Activated CD8-positive, alpha-beta memory T cell treated with anti-CD3 and anti-CD28 coated beads, Interleukin-2, amount 50 U/mL, for 1 hour (primary cell): ENCODE data around the gene LIPH.

Source experiments
- DNase-seq: peaks from one replicate; pipeline ENCODE4 v3.0.0-alpha.2; 2020; ENCODE audit errors: extremely low read depth

Gene LIPH

DNA sequence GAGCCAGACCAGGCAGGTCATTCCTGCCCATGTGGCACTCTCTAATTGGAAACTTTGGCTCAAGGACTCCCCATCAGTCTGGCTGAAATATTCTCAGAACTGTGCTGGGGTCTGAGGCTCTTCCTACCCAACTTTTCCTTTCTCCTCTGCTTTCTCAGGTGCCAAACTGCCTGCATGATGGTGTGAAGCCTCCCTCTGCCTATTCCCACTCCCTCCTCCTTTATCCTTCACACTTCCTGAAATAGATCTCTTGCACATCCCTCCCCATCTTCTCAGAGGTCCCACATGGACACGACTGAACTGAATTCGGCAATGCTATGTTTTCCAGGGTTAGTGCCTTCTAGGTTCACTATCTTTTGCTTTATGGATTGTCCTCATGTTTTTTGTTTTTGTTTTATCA, 12.5 kb downstream of the LIPH start:
- DNase-seq = no peak

DNA sequence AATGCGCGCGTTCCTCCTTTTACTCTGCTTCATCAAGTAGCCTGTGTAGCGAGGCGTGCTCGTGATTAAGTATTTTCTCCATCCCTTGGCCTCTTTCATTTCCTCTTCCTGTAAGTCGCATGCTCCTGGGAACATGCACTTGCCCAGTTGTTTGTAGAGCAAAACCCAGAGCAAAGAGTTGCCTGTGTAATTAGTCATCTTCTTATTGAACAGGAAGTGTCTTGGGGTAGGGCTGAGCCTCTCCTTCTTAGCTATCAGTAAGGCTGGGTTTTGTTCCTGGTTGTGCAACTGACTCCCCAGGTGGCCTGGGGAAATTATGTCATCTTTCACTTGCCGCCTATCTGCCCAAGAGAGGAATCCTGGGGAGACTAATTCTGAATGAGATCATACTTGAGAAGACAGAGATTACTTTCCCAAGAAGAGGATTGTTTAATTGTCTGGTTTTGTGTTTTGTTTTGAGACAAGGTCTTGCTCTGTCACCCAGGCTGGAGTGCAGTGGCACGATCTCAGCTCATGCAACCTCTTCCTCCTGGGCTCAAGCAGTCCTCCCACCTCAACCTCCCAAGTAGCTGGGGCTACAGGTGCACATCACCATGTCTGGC, 14.9 kb downstream of the LIPH start:
- DNase-seq = no peak

DNA sequence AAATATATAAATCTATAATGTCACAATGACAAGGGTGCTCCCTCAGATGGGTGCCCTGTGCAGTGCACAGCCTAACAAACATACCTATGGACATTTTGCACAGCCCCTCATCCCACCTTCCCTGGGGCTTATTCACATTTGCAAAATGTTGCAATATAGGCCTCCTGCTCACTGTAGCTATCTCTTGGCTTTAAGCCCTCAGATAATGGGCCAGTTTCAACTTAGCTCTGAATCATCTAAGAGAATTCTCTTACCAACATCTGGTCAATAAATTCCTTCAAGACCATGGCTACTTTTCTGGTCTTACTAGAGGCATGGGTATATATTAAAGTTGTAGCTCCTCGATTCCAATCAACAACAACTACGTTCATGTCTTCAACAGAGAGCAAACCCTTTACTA, 17.9 kb downstream of the LIPH start:
- DNase-seq = no peak

DNA sequence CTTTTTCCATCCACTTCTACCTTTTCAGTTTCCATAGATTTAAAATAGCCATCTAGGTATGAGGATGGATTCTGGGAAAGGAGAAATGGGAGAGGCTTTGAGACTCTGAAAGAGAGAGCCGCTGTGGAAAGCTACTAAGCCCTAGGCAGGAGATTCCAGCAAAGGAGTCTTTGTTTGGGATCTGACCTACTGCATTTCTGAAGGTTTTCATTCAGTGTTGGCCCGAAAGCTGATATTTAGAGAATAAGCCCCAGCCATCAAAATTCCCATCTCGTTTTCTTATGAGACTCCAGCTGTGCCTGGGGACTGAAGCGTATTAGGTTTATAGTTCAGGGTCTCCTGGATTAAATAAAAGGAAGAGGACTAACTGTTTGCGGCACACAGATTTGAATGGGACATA, 19.5 kb downstream of the LIPH start:
- no peak for DNase-seq

DNA sequence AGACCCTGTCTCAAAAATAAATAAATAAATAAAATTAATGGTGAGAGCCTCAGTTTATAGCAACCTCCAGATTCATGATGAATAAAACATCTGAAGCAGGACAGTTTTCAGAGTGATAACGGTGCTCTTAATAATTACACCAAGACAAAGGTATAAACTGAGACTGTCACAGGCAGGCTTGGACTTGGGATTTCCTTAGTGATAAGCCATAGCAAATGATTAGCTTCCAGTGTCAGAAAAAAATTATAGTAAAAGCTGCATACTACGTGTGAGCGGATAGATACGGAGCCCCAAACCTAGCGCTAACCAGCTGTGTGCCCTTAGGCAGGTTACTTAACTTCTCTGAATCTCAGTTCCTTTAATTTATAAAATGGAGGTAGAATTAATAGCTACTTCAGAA, 21.5 kb downstream of the LIPH start:
- no peak for DNase-seq

DNA sequence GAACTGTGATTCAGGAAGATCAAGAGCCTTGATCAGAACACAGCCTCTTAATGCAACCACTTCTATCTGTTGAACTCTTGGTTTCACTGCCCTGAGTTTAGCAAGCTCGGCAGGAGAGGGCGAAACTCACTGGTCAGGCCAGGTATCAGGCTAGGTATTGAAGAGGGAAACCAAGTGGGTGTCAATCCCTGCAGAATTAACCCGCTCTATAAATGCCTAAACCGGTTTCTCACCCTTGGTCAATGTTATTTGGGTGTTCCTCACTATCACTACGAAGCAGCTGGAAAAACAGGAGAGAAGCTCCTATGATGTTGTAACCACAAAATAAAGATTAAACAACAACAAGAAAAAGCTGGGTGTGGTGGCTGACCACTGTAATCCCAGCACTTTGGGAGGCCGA, 23.9 kb downstream of the LIPH start:
- no peak for DNase-seq

DNA sequence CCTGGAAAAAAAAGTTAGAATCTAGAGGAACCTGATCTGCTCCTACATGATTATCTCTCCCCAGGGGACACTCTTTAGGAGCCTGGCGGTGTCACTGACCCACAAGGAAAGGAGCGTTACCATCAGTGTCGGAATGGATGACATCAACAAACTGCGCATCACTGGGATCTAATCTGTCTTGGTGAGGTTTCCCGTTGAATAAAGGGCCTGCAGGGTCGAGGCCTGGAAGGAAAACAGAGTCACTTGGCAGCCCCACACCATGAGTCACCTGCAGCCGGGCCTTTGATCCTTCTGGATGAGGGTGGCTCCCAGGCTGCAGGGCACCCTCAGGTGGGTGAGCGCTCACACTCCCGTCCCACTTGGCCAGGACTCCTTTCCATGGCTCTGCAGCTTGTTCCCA, 25.0 kb downstream of the LIPH start:
- DNase-seq = no peak

DNA sequence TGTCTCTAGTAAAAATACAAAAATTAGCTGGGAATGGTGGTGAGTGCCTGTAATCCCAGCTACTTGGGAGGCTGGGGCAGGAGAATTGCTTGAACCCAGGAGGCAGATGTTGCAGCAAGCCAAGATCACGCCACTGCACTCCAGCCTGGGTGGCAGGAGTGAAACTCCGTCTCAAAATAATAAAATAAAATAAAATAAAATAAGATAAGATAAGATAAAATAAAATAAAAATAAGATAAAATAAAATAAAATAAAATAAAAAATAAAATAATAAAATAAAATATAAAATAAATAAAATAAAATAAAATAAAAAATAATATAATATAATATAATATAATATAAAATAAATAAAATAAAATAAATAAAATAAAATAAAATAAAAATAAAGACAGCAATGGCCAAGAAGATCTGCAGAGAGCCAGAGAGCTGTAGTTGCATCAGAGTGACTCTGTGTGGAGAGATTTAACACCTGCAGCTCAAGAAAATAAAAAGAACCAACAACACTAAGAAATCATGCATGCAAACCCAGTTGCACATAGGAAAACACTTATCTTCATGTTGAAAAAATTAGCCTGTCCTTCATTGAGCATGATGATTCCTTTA, 25.9 kb downstream of the LIPH start:
- no peak for DNase-seq

DNA sequence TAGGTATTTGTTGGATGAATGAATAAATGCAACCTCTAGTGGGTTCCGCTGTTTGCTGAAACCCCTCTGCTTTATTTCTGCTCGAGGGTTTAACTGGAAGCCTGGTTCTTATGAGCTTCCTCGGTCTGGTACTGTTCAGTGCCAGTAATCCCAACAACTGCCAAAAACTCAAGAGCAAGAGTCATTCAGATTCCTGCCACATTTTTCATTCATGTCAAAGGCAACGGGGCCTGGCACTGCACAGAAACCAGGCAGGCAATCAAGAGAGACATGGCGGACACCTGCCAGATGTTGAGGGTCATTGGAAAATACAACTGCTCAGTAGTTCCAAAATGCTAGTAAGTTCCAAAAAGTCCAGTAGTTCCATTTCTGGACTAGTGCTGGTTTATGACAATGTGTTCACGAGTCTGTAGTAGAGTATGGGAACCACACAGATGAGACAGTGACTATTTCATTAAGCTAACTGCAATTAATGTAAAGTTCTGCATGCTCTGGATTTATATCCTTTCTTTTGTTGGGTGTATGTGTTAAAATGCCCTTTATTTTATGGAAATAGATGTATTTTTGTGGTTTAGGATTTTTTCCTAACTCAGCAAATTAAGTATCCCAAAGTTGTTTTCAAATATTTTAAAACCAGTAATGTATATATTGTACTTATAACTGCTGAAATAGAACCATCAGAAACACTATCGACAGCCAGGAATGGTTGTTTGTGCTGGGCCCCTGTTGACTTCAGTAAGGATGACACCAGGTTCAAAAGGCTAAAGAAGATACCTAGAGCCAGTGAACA, 30.8 kb downstream of the LIPH start:
- no peak for DNase-seq

DNA sequence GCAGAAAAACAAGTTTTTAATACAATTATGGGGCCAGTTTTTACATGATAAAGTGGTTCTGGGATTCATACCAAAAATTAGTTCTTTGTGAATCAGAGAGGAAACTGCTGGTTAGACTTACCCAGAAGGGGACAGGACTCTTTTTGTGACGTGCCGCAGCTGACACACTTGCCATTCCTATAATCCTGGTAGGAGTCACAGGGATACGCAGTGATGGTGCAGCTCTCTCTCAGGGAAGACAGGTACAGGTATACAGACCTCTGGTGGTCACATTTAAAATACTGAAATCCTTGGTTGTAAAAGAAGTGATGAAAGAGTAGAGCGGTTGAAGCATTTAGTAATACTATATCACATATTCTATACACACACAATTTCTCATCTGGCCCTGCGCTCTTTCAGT, 33.4 kb downstream of the LIPH start:
- DNase-seq = no peak

DNA sequence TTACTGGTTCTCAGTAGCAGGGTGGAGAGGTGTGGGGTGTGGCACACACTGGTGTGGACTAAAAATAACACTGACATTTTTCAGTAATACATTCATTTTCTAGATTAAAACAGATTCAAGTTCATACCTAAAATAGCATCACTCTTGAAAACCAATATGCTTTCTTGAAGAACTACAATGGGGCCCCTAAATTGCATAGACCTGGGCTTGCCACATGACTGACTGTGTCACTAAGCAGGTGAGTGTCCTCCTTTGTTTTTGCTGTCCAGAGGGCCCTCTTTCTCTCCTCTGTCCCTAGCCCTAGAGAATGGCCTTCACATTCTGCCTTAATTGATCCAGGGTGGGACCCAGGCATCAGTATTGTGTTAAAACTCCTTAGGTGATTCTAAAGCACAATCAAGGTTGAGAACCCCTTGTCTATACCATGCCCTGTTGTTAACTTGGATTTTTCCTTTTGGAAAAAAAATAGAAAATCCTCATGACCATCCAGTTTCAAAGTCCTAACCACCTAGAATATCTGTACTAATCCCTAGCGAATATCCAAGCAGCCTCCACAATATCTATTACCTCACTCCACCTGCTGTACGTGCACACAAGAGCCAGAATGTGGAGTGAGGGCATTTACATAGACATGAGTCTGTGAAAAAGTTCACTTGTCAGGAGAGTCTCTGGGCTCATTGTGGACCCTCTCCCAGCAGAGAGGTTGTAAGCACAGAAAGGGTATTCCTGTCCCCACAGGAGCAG, 34.8 kb downstream of the LIPH start:
- no peak for DNase-seq

DNA sequence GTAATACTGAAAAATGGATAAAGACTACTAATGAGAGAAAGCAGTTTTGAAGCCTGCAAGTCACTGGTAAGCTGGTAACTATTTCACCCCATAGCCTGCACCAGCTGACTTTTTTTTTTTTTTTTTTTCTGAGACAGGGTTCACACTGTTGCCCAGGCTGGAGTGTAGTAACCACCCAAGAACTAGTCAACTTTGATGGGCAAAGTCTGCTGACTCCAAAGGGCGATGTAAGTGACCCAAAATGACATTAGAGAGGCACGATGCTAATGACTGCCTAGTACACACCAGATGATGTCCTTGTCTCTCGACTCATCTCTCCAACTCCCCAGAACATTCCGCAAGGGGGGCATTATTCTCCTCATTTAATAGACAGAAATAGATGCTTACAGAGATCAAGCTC, 40.7 kb downstream of the LIPH start:
- no peak for DNase-seq

DNA sequence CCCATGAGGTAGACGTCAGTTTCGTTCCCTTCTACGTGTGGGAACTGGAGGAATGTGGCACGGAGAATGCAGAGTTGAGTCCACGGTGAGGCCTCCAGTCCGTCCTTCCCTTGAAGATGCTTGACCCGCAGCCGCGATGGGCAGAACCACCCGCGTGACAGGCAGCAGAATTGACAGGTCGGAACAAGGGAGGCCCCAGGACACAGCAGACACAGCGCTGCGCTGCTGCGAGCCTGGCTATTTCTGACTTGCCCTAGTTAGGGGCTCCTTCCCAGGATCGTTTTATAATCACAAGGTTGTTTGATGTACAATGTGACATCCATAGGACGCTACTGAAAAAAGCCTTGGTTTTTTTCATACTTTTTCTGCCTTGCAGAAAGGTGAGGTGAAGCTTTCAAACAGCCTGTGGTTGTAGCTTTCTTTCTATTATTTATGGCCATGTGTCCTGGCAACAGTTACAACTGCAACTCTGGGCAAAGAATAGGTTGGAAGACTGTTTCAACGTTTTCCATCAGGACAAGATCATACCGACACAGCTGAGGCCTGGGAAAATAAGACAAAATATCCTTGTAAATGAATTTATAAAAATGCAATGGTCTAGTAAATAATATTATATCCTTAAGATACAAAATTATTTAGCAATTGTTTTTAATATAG, 43.9 kb downstream of the LIPH start:
- no peak for DNase-seq

DNA sequence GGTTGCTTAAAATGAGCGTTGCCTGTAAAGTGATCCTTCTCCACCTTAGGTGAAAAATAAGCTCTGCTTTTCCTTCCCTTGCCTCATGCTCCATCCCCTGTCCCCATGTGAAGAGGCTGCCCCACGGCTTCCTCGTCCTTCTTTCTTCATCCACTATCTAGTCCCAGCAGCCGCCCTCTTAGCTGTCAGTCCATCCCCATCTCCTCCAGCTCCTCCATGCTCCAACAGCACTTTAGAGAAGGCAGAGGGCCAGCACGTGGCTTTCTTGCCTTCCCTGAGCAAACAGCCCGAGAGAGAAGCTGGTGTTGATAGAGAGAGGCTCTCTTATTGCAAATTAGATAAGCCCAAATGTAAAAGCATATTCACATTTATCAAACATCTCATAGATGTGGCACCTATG, 44.5 kb downstream of the LIPH start:
- no peak for DNase-seq

DNA sequence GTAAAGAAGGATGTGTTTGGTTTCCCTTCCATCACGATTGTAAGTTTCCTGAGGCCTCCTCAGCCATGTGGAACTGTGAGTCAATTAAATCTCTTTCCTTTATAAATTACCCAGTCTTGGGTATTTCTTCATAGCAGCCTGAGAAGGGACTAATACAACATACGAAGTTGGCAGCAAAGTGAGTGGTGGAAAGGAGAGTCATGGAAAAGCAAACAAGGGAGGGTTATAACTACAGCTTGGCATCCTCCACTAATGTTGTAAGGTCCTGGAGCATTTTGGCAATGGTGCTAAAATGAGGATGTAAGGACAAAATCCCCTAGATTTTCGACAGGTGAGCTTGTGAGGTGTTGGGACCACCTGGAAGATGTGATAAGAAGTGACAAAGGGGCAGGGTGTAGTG, 47.8 kb downstream of the LIPH start:
- no peak for DNase-seq

DNA sequence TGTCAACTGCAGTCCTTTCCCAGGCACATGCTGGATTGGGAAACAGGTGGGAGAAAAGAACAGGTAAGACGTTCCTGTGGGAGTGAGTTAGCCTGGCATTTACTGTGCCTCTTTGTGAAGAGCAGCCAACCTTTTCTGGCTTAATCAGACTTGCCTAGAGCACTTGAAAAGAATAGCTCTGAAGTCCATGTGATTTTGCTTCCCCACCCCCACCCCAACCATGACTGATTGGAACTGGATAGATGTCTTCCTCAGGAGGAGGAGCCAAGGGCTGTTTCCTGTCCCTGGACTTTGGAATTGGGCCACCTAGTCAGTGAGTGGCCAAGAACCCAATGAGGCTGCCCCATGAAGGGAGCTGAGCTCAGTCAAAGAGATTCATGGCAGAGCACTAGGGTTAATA, 48.9 kb downstream of the LIPH start:
- DNase-seq = no peak

DNA sequence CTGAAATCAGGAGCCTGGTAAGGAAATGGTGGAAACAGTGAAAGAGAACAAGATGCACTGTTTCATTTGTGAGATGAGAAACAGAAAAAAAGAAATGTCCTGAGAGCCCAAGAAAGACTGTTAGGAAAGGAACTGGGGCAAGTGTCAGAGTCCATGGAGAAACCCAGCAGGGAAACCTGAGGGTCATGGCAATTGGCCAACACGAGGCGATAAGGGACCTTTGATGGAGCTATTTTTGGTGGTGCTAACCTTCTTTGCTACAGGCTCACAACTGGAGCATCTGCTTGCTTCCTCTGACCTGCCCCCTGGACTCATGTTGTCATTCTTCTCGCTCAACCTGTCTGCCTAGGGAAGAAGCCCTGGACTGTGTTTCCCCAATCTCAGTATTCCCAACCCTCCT, 49.4 kb downstream of the LIPH start:
- no peak for DNase-seq

DNA sequence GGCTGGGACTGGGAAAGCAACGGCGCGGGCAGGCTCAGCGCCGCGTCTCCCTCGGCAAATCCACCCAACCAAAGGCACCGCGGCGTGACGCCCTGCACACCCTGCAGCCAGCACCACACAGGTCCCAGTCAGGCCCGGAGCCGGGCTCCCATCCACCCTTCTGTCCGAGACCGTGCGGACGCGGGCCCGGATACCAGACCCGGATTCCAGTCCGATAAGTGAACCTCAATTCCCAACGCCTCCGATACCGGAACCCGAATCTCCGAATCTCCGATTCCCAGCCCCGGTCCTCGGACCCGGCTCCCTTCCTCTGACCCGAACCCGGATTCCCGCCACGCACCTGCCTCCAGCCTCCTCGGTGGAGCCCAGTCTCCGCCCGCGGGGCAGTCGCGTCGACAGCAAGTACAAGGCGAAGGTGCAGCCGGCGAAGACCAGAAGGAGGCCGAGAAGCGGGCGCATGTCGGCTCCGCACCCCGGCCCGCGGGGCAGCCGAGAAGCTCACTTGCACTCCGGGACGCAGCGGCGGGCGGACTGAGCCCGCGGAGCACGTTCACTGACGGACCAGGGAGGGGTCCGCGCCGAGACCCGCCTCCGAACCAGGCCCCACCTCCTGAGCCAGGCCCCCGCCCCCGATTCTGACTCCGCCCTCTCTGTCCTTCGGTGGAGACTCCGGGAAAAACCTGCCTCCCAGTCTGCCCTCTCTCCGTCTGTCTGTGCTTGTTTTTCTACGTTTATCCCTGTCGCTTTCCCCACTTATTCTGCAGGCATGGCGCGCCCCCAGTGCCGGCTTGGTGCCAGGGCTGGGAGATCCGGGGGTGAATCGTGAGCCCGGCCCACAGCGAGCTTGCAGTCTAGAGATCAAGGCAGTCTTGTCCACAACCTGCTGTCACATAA, 53.6 kb downstream of the LIPH start, which contains the start of gene TMEM41A:
TMEM41A (minus strand) TSS at position 533 of the 894 bp plus-strand sequence; CDS start at position 459, 74 bp downstream.
- peak; percentile 52 for DNase-seq

DNA sequence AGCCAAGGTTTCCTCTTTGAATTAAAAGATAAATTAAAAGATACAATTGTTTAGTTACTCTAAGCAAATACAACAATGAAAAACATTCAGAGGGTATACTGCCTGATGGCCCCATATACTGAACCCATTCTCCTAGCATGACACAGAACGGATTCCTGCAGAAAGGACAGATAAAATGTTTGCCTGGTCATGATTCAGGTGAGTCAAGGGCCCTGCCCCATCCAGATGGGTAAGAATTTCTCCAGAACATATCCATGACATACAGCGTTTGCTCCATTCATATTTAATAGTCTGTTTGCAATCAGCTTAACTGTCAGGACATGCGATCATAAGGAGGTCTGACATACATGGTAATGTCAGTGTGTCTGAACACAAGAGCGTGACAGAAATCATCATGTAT, 62.1 kb downstream of the LIPH start:
- DNase-seq = no peak

DNA sequence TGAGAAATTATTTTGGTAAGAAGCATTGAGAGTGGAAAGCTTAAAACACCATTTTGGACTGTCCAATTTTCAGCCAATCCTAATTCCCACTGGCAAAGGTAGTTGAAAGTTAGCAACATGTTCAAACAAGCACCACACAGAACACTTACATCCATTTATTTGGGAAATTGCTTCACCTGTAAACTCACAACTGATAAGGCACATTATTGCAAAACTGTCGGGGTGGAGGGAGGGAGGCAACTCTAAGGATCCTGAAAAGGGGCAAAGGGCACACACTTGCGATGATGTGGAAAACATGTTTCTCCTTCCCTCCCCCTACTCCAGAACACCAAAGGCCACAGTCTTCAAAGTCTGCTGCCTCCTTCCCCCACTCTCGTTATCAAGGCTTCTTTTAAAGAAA, 62.9 kb downstream of the LIPH start:
- DNase-seq = no peak

DNA sequence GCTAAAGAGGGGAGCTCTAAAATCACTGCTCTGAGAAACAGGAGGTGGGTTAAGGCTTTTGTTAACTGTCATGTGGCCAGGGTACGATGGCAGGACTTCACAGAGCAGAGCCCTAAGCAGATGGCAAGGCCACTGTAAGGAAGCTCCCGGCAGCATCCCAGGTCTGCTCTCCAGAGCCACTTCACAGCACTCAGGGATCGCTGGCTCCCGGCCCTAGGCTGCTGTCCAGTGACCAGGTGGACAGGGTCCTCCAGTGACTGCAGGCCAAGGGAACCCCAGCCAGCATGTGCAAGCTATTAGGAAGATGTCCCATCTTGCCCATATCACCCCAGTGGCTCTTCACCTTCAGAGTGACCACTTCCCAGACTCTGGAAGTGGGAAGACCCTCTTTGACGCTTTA, 63.9 kb downstream of the LIPH start:
- no peak for DNase-seq
